H9 (cell line): ENCODE data around the gene ADAMTS2. TPM values are rescaled to one million over a fixed set of nuclear protein-coding genes. Genes with fewer than 3 reads are reported as not detected.

Experiments used
- DNase-seq: peaks from one replicate; pipeline ENCODE4 v3.0.0-alpha.2; 2017
- H2AFZ ChIP-seq: one replicate; pipeline ENCODE4 v1.6.1; 2013; ENCODE audit warnings: mild to moderate bottlenecking, low read length, control low read depth, moderate library complexity
- H2AK5ac ChIP-seq: 2 replicates; pipeline ENCODE4 v1.6.1; 2013; ENCODE audit warnings: low read length, control low read depth, mixed read lengths; ENCODE audit not compliant: insufficient read length
- H2BK120ac ChIP-seq: one replicate; pipeline ENCODE4 v1.6.1; 2013; ENCODE audit warnings: low read depth, mild to moderate bottlenecking, low read length, control low read depth, inconsistent platforms; ENCODE audit not compliant: poor library complexity, severe bottlenecking
- H2BK12ac ChIP-seq: 2 replicates; pipeline ENCODE4 v1.6.1; 2013; ENCODE audit warnings: low read length, control low read depth, mixed read lengths, low read depth; ENCODE audit not compliant: insufficient read length
- H2BK15ac ChIP-seq: 2 replicates; pipeline ENCODE4 v1.6.1; 2013; ENCODE audit warnings: low read depth, low read length, control low read depth
- H2BK20ac ChIP-seq: one replicate; pipeline ENCODE4 v1.6.1; 2013; ENCODE audit warnings: low read depth, mild to moderate bottlenecking, low read length, control low read depth, inconsistent platforms; ENCODE audit not compliant: poor library complexity, severe bottlenecking
- H2BK5ac ChIP-seq: 2 replicates; pipeline ENCODE4 v1.6.1; 2013; ENCODE audit warnings: low read length, control low read depth, mixed read lengths; ENCODE audit not compliant: insufficient read length
- H3K14ac ChIP-seq: 2 replicates; pipeline ENCODE4 v1.6.1; 2013; ENCODE audit warnings: low read length, control low read depth; ENCODE audit not compliant: insufficient read depth
- H3K18ac ChIP-seq: 2 replicates; pipeline ENCODE4 v1.6.1; 2013; ENCODE audit warnings: low read depth, mild to moderate bottlenecking, mixed read lengths, low read length, control low read depth; ENCODE audit not compliant: insufficient read length
- H3K23ac ChIP-seq: 2 replicates; pipeline ENCODE4 v1.6.1; 2013; ENCODE audit warnings: low read length, control low read depth, mixed read lengths, low read depth; ENCODE audit not compliant: insufficient read length
- H3K23me2 ChIP-seq: 2 replicates; pipeline ENCODE4 v1.6.1; 2013; ENCODE audit warnings: low read depth, mild to moderate bottlenecking, mixed read lengths, low read length, control low read depth; ENCODE audit not compliant: insufficient read length, poor library complexity, severe bottlenecking
- H3K27ac ChIP-seq: 2 replicates; pipeline ENCODE4 v1.5.1; 2013; ENCODE audit warnings: low read length, control low read depth, mixed read lengths, low read depth; ENCODE audit not compliant: insufficient read length
- H3K27me3 ChIP-seq: 2 replicates; pipeline ENCODE4 v1.6.1; 2013; ENCODE audit warnings: low read length, control low read depth, inconsistent platforms; ENCODE audit not compliant: insufficient read depth
- H3K4ac ChIP-seq: 2 replicates; pipeline ENCODE4 v1.6.1; 2013; ENCODE audit warnings: low read depth, mild to moderate bottlenecking, control low read depth, inconsistent platforms, low read length, moderate library complexity
- H3K4me1 ChIP-seq: 2 replicates; pipeline ENCODE4 v1.6.1; 2013; ENCODE audit warnings: low read length, control low read depth, inconsistent platforms; ENCODE audit not compliant: insufficient read depth
- H3K4me2 ChIP-seq: 2 replicates; pipeline ENCODE4 v1.6.1; 2013; ENCODE audit warnings: low read length, control low read depth, mixed read lengths; ENCODE audit not compliant: insufficient read length, insufficient read depth
- H3K56ac ChIP-seq: 2 replicates; pipeline ENCODE4 v1.6.1; 2013; ENCODE audit warnings: low read depth, mild to moderate bottlenecking, mixed read lengths, low read length, control low read depth; ENCODE audit not compliant: insufficient read length
- H3K79me1 ChIP-seq: 2 replicates; pipeline ENCODE4 v1.6.1; 2013; ENCODE audit warnings: low read depth, mild to moderate bottlenecking, moderate library complexity, low read length, control low read depth, inconsistent platforms; ENCODE audit not compliant: insufficient read depth, poor library complexity, severe bottlenecking
- H3K79me2 ChIP-seq: 2 replicates; pipeline ENCODE4 v1.6.1; 2013; ENCODE audit warnings: low read length, control low read depth, inconsistent platforms; ENCODE audit not compliant: insufficient read depth
- H3K9ac ChIP-seq: 2 replicates; pipeline ENCODE4 v1.6.1; 2013; ENCODE audit warnings: low read length, control low read depth, mixed read lengths; ENCODE audit not compliant: insufficient read length; ENCODE audit errors: extremely low read depth
- H3K9me3 ChIP-seq: one replicate; pipeline ENCODE4 v1.6.1; 2013; ENCODE audit warnings: low read depth, low read length, inconsistent platforms; ENCODE audit not compliant: control insufficient read depth
- H3T11ph ChIP-seq: one replicate; pipeline ENCODE4 v1.6.1; 2013; ENCODE audit warnings: mild to moderate bottlenecking, low read length, control low read depth, inconsistent platforms
- H4K20me1 ChIP-seq: one replicate; pipeline ENCODE4 v1.6.1; 2013; ENCODE audit not compliant: control insufficient read depth, insufficient read length, insufficient read depth
- H4K5ac ChIP-seq: 2 replicates; pipeline ENCODE4 v1.6.1; 2013; ENCODE audit warnings: low read depth, mild to moderate bottlenecking, mixed read lengths, low read length, control low read depth; ENCODE audit not compliant: insufficient read length
- H4K8ac ChIP-seq: replicated peaks from 2 replicates; pipeline ENCODE4 v1.6.1; 2013; ENCODE audit warnings: low read length, control low read depth, mixed read lengths, low read depth; ENCODE audit not compliant: insufficient read length
- H4K91ac ChIP-seq: 2 replicates; pipeline ENCODE4 v1.6.1; 2013; ENCODE audit warnings: low read depth, mild to moderate bottlenecking, moderate library complexity, mixed read lengths, low read length, control low read depth; ENCODE audit not compliant: insufficient read length
- H3K27ac Mint-ChIP-seq, 3 experiments: 2 replicates in 2 of 3; 3 replicates in 1 of 3; pipeline ENCODE4 v1.8.0; 2020 to 2021; ENCODE audit warnings: mixed read lengths in 3 of 3, mild to moderate bottlenecking in 1 of 3, moderate library complexity in 1 of 3
- H3K27me3 Mint-ChIP-seq: 2 replicates; pipeline ENCODE4 v1.8.0; 2021; ENCODE audit warnings: low read depth, mild to moderate bottlenecking, moderate library complexity, mixed read lengths
- H3K36me3 Mint-ChIP-seq, 3 experiments: 2 replicates in 2 of 3; 3 replicates in 1 of 3; pipeline ENCODE4 v1.8.0; 2020 to 2021; ENCODE audit warnings: low read depth in 3 of 3, mixed read lengths in 3 of 3; ENCODE audit not compliant: insufficient read depth in 1 of 3
- H3K4me1 Mint-ChIP-seq, 2 experiments: 2 replicates each; pipeline ENCODE4 v1.8.0; 2020; ENCODE audit warnings: mixed read lengths in 2 of 2
- H3K4me3 Mint-ChIP-seq, 2 experiments: 2 replicates in 1 of 2; 3 replicates in 1 of 2; pipeline ENCODE4 v1.8.0; 2020 to 2021; ENCODE audit warnings: mild to moderate bottlenecking in 2 of 2, mixed read lengths in 2 of 2, moderate library complexity in 1 of 2
- H3K9me3 Mint-ChIP-seq, 2 experiments: 2 replicates in 1 of 2; 3 replicates in 1 of 2; pipeline ENCODE4 v1.8.0; 2020; ENCODE audit warnings: mild to moderate bottlenecking in 2 of 2, mixed read lengths in 2 of 2, moderate library complexity in 1 of 2
- CTCF ChIP-seq: fragments of 200-600 bp; sonication (generic); conservative IDR thresholded peaks from 3 replicates; pipeline ENCODE4 v1.8.0; 2021; ENCODE audit warnings: antibody characterized with exemption, mild to moderate bottlenecking
- WGBS: extraction: QIAGEN DNeasy Blood & Tissue Kit; methylation state at CpG from one replicate; pipeline ENCODE4 v1.1.7; 2013; ENCODE audit warnings: missing lambda C conversion rate, low lambda C conversion rate, mixed read lengths; ENCODE audit not compliant: insufficient read length; ENCODE audit errors: extremely low coverage; 5-methylcytosine and 5-hydroxymethylcytosine counted together
- total RNA-seq: library from RNA; stranded (reverse); gene quantifications from 2 replicates; pipeline ENCODE4 v1.2.1, GENCODE V29; 2021

Gene ADAMTS2
- total RNA-seq, 1 experiment from 2014 or later = 5.4 TPM

- Histone ChIP-seq H2BK15ac (no peak overlapping the region), H3K23me2 (no peaks in the 10 kb centered on the region), H2BK12ac (no peak overlapping the region), H2BK5ac (no peak overlapping the region), H2BK120ac (no peak overlapping the region), H3T11ph (no peak overlapping the region), H3K9ac (no peak overlapping the region), H4K91ac (no peak overlapping the region), H4K8ac (no peak overlapping the region), H4K5ac (no peak overlapping the region), H3K4ac (no peak overlapping the region), H3K79me1 (no peaks in the 10 kb centered on the region), H2AK5ac (no peak overlapping the region), H3K27ac (no peak overlapping the region), H4K20me1 (no peaks in the 10 kb centered on the region), H2BK20ac (no peak overlapping the region), H3K9me3 (no peaks in the 10 kb centered on the region), H3K18ac (no peak overlapping the region), H3K14ac (no peak overlapping the region), H3K79me2 (no peaks in the 10 kb centered on the region), H3K4me2 (no peak overlapping the region), H2AFZ (no peak overlapping the region), H3K56ac (no peak overlapping the region), H3K23ac (no peak overlapping the region), H3K4me1 (peaks cover 4% of the 10 kb centered on the region; the same call in 1 of the 2 replicates), H3K27me3 (no peaks in the 10 kb centered on the region)
- Mint-ChIP-seq H3K36me3 (peaks cover 1 to 5% (median 4%) of the 10 kb centered on the region in 3 experiments; a peak in 5 of 7 replicates), H3K4me3 (no peak overlapping the region), H3K27me3 (peaks cover 3% of the 10 kb centered on the region), H3K4me1 (peaks cover 28 to 29% of the 10 kb centered on the region in 2 experiments), H3K27ac (peak overlapping the region in 2 of 3 experiments; percentile 5 to 6; a peak in 2 of 7 replicates), H3K9me3 (peaks cover 6 to 9% of the 10 kb centered on the region in 2 experiments; a peak in 4 of 5 replicates)
- WGBS = no CpG with 5 or more reads among the region's 23 CpGs
- TF ChIP-seq CTCF = no peak
- DNase-seq = peak; percentile 13
Measured at GRCh38 chr5:179239256-179240135, 105.8 kb downstream of the ADAMTS2 start.
